Subcutaneous adipose tissue (tissue), 4 donors: ENCODE measurements around the gene HOXA4. TPM values are rescaled to one million over a fixed set of nuclear protein-coding genes. Genes with fewer than 3 reads are reported as not detected.

Source experiments
- CTCF ChIP-seq: fragments of 450-650 bp; IDR thresholded peaks from one replicate; pipeline ENCODE4 v1.5.1; 2016; ENCODE audit warnings: low read depth, mild to moderate bottlenecking, control low read depth, antibody characterized with exemption, moderate library complexity
- total RNA-seq, 4 donors: library from RNA; depleted of rRNA; stranded (reverse); fragments of >200 nt; gene quantifications; one replicate each; pipeline ENCODE4 v1.1.0, GENCODE V29; 2016

Gene HOXA4
- total RNA-seq, 4 donors from 2014 or later, result 1.2 to 2.4 (median 1.5) TPM; not detected in 1

DNA sequence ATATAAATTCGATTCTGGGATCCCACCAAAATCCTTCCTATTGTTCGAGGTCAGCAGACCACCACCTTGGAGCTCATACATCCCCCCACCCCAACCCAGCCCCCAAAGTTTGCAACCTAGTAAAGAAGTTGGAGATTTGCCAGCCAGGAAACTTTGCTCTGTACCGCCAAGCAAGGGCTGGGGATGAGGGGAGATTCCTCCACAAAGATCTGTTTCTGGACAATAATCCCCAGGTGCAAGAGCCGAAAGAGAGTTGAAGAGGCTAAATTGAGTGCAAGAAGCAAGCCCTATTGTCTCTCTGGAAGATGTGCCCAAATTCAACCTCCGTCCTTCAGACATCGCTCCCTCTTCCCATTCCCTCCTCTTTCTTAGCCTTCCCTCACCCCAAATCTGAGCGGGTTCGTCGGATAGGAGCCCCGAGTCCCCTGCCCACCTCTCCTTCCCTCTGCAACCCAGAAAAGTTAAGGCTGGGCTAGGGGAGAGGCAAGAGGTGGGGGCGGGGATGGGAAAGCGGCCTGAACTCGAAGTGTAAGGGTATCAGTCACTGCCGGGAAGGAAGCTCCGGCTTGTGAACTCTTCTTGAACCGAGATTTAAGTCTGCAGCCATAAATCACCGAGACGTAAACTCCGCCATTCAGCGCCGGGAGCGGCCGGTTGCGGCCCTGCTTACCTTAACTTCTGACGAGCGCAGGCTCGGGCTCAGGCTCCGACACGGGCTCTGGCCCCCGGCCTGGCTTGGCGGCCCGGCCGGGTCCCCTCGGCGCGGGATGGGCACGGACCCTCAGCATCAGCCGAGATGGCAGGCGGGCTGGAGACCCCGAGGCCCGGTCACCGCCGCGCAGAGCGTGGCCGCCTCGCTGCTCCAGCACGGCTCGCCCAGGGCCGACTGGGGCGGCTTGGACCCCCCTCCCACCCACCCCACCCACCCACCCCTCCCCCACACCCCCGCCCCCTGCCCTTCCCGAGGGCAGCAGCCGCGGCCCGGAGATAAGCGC, 17.3 kb downstream of the HOXA4 start:
- no peak for TF ChIP-seq CTCF

GRCh38 chr7:27112361-27112760, 18.2 kb downstream of the HOXA4 start:
- no peak for TF ChIP-seq CTCF

DNA sequence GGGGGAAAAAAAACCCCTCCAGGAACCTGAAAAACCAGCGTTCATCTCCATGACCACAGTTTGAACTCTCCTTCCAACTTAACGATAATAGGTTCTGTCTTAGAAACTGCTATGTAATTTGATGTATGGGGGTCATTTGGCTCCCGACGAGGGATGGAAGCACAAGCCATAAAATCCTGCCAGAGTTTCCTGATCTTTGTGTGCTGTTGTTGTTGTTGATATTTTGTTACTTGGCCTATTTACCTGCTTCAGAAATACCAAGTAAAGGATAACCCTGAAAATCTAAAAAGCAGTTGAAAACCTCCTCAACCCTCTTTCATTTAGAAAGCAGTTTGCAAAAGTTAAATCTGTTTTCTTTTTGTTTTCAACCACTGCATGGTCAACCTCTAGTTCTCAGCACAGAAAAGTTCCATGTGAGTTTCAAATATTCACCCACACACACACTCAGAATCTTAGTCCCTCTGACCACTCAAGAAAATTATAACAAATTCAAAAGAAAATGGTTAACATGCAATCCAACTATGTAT, 18.7 kb downstream of the HOXA4 start:
- TF ChIP-seq CTCF, result no peak

GRCh38 chr7:27111042-27111750, 19.4 kb downstream of the HOXA4 start:
- TF ChIP-seq CTCF, result no peak

DNA sequence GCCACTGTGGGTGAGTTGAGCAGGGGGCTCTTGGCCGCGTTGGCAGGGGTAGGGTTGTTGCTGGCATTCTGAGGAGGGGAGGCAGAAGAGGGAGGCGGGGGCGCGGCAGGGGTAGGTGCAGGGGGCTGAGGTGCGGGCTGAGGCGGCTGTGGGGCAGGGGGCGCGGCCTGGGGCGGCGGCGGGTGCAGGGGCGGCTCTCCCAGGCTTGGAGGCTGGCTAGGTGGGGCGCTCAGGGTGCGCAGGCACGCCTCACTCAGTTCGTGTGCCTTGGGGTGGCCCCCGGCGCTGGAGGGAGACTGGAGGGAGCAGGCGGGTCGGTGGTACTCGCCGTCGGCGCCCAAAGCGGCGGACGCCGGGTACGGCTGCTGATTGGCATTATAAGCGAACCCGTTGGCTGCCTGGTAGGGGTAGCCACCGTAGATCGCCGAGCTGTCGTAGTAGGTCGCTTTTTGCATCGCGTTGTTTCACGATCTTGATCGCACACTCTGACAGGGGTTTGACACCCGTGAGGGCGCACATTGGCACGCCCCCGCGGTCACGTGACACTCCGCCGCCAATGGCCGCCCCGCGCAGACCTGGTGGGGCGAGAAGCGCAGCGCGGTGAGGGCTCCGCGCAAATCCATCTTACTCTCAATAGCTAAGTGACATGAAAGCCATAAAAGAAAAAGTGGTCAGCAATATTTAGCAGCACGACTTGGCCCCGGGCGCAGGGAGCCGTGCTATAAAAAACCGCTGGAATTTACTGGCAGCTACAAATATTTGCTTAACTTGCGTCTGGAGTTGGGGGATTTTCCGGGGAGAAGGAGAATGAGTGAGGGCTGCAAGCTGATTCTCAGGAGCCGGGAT, 20.1 kb downstream of the HOXA4 start:
- TF ChIP-seq CTCF, result no peak

GRCh38 chr7:27109466-27110185, 20.9 kb downstream of the HOXA4 start:
- no peak for TF ChIP-seq CTCF
